GM10266 (cell line): ENCODE results near the gene USP34.

Experiments
- DNase-seq: peaks from one replicate; pipeline ENCODE4 v3.0.0; 2012; ENCODE audit errors: extremely low spot score
- TF ChIP-seq, protein P1 (sequence below): IDR thresholded peaks from 2 replicates; pipeline ENCODE4 v1.5.1; 2012; ENCODE audit warnings: mild to moderate bottlenecking, low read depth; ENCODE audit not compliant: control insufficient read depth, insufficient read depth; ENCODE audit errors: missing control alignments

The USP34 gene

DNA sequence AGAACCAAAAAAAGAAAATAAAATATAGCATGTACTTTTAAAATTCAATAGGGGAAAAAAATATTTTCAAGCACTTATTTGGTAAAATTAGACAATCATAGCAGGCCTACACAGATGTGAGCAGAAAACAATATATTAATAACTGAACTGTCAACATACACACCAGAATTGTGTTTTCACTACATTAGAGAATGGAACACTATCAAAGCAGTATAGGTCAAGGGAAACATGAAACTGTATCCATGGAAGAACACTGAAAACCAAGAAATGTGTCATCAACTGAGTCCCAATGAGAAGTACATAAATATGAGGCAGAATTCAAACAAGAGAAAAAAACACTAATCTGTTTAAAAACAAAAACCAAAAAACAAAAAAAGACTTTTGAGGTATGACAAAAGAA, 132.4 kb downstream of the USP34 start:
- TF ChIP-seq, protein P1, sequence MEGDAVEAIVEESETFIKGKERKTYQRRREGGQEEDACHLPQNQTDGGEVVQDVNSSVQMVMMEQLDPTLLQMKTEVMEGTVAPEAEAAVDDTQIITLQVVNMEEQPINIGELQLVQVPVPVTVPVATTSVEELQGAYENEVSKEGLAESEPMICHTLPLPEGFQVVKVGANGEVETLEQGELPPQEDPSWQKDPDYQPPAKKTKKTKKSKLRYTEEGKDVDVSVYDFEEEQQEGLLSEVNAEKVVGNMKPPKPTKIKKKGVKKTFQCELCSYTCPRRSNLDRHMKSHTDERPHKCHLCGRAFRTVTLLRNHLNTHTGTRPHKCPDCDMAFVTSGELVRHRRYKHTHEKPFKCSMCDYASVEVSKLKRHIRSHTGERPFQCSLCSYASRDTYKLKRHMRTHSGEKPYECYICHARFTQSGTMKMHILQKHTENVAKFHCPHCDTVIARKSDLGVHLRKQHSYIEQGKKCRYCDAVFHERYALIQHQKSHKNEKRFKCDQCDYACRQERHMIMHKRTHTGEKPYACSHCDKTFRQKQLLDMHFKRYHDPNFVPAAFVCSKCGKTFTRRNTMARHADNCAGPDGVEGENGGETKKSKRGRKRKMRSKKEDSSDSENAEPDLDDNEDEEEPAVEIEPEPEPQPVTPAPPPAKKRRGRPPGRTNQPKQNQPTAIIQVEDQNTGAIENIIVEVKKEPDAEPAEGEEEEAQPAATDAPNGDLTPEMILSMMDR: no peak
- no peak for DNase-seq

DNA sequence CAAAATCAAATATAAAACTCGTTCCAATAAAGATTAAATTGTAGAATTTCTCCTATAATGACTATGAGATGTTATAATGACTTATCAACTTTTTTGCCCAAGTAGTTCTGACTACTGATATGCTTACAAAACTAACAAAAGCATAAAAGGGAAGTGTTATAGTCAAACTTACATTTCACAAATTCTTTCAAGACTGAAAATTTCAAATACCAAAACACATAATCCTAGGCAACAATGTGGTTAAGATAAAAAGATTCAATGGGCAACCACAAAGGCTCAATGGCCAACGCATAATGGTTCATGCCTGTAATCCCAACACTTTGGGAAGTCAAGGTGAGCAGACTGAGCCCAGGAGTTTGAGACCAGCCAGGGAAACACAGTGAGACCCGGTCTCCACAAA, 135.7 kb downstream of the USP34 start:
- no peak for DNase-seq

GRCh38 chr2:61334466-61334865, 136.4 kb downstream of the USP34 start:
- DNase-seq: no peak
- TF ChIP-seq, protein P1: no peak

More for the DNA sequence above, 135.7 kb downstream of the USP34 start:
- TF ChIP-seq, protein P1: no peak

GRCh38 chr2:61328707-61329251, 142.1 kb downstream of the USP34 start:
- DNase-seq: peak; percentile 5
- TF ChIP-seq, protein P1: no peak

GRCh38 chr2:61327173-61327572, 143.7 kb downstream of the USP34 start:
- TF ChIP-seq, protein P1: no peak
- DNase-seq: peak; percentile 9

GRCh38 chr2:61326423-61326822, 144.5 kb downstream of the USP34 start:
- no peak for DNase-seq
- TF ChIP-seq, protein P1: no peak

- TF ChIP-seq, protein P1: no peak
- DNase-seq: no peak
Measured at GRCh38 chr2:61320181-61320580, 150.7 kb downstream of the USP34 start.
